Stimulated activated CD4-positive, alpha-beta T cell treated with anti-CD3 and anti-CD28 coated beads, Interleukin-12 subunit alpha, Interleukin-12 subunit beta, amount 100 ng/mL, for 4 hours (primary cell): ENCODE measurements around the gene CCDC63.
"Not testable (repeated sequence)": the region's sequence is repeated elsewhere in the genome, so short reads cannot be mapped to it uniquely, and the experiment has no call there.

Experiments
- DNase-seq: peaks from one replicate; pipeline ENCODE4 v3.0.0-alpha.2; 2020

Gene CCDC63

DNA sequence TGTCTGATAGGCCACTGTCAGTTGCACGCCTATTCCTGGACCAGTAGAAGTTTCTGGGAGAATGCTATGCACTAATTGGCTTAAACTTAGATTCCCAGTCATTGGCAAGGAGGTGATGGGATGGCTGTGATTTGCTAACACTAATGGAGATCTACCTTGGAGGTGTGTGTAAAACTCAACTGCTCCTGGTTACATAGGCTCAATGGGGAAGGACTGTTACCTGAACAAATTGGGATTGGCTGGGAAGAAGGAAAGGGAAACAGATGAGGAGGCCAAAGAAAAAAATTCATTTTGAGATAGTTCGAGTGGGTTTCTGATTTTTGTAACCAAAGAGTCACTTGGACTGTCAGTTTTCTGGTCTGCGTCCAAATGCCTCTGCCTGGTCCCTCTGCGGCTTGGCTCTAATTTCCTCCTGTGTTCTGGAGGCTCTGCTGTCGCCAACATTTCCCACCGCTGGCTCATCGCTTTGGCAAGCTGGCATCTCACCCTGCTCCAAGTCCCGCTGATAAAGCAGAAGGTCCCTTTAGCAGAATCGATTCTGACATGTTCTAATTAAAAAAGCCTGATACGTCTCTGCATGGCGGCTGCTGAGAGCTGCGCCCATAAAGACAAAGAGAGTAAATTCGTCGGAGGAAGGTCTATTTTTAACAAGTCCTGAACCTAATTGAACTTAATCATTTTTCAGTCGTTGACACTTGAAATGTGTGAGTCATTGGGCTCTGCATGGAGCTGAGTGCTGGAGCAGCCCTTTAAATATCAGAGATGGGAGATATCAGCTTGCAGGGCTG is 2.0 kb upstream of the CCDC63 start:
- no peak for DNase-seq

DNA sequence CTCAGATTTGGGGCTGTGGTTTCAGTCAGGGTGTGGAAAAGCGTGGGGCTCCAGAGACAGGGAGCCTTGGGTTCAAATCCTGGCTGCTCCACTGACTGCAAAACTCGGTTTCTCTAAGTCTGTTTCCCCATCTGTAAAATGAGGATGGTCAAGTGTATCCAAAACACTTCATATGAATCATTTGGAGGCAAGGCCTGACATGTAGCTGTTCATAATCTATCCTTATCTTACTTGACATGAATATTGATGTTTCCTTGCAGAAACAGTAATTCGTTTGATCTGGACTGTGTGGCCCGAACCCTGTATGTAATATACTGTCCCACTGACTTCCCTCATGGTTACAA is 1.5 kb upstream of the CCDC63 start:
- DNase-seq, result no peak

DNA sequence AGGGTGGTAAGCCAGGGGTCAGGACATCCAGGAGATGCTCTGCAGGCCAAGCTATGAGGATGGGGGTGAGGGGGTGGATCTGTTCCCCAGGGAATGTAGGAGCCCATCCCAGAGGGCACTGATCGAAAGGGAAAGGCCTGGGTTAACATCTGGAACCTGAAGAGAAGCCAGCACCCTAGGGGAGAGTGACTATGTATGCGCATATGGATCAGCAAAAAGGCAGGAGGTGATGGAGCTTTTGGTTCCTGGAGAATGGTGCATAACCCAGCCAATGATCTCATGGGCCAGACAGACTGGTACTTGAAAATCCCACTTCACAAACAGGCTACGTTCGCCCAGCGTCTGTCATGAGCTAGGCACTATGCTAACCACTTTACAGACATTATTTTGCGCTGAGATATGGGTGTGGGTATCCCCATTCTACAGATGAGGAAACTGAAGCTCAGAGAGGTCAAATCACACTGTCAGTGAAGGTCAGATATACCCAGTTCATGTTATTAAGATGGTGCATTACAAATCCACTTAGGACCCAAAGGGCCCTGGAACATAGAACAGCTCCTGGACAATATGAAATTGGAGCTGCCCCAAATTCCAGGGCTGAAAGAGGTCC is 1.6 kb downstream of the CCDC63 start:
- DNase-seq, result no peak

DNA sequence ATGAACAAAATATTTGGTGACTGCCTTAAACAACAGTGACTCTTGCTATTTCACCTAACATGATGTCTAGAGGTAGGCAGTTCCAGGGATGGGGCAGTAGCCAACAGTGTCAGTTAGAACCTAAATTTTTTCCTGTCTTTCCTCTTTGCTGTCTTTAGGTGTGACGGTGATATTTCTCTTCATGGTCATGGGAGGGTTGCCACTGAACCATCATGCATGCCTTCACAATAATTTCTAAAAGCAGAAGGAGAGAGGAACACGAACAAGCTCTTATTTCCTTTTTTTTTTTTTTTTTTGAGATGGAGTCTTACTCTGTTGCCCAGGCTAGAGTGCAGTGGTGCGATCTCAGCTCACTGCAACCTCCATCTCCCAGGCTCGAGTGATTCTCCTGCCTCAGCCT is 2.4 kb downstream of the CCDC63 start:
- no peak for DNase-seq

DNA sequence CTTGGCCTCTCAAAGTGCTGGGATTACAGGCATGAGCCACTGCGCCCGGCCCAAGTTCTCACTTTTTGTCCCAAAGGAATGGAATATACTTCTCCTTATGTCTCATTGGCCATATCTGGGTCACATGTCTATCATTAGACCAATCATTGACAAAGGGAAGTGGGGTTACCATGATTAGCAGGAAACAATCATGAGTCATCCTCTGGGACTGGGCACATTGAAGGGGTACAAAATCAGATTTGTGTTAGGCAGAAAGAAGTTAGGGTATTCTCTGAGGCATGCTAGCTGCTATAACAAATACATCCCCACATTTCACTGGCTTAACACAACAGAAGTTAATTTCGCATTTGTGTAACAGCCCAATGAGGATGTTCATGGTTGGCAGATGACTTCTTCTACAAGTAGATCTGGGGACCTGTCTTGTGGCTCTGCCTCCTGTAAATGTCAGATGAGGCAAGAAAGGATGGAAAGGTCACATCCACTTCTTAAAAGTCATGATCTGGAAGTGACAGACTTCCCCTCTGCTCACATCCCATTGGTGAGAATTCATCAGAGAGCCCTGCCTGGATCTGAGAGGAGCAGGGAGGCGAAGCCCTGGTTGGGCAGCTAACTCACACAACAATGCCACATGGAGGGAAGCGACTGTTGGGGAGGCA is 3.1 kb downstream of the CCDC63 start:
- no peak for DNase-seq

DNA sequence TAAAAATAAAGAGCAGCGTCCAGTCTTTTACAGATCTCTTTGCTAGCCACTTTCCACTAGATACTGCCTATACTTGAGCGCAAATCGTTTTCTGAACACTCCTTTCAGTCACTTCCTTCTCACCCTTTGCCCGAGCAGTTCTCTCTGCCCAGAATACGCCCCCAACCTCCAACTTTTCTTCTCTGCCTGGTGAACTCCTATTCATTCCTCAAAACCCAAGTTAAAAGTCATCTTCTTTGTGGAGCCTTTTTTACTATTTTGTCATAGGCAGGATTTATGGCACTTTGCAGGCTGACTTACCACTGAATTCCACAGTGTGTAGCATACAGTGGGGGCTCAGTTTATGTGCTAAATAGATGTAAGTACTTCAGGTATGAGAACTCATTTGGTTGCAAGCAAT is 4.0 kb downstream of the CCDC63 start:
- DNase-seq, result no peak

DNA sequence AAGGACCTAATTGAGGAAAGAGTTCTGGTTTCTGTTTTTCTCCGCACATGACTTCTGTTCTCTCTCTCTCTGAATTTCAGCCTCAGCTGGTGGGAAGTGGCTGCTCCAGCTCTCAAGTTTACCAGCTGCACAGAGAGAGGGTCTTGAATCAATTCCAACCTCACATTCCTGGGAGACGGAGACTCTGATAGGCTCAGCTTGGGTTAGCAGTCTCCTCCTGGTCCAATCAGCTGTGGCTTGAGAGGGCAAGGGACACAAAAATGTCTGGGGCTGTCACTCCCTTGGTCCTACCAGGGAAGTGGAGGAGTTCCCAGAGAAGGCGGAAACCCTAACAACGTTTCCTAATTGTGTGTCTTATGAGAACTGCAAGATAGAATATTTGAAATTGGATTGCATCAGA is 7.0 kb downstream of the CCDC63 start:
- no peak for DNase-seq

DNA sequence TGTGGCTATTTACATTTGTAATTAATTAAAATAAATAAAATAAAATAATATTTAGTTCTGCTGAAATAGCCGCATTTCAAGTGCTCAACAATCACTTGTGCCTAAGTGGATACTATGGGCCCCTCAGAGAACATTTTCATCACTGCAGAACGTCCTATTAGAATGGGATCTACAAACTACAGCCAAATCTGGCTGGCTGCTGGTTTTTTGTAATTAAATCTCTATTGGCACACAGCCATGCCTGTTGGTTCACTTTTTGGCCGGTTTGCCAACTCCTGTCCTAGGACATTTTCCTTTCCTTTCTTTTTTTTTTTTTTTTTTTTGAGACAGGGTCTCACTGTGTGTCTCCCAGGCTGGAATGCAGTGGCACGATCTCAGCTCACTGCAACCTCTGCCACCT is 9.8 kb downstream of the CCDC63 start:
- no peak for DNase-seq

DNA sequence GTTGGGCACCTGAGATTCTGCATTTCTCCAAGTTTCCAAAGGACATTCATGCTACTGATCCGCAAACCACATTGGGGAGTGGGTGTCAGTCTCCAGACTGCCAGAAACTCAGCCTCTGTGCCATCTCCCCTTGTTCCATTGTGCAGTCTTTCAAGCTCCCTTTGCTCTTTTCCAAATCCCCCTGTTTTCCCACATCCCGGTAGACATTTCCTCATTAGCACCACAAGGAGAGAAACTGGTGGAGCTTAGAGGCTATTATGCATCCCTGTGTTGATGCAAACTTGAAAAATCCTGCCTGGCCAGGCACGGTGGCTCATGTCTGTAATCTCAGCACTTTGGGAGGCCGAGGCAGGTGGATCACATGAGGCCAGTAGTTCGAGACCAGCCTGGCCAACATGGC is 10.7 kb downstream of the CCDC63 start:
- no peak for DNase-seq

DNA sequence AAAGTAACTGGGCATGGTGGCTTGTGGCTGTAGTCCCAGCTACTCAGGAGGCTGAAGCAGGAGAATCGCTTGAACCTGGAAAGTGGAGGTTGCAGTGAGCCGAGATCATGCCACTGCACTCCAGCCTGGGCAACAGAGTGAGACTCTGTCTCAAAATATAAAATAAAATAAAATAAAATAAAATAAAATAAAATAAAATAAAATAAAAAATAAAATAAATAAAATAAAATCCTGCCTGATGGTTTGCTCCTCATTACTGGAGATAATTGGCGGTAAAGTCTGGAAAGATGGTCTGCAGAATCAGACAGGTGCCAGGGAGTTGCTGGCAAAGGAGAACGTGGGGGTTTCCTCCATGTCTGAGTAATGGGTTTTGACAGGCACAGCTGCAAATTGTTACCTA is 11.2 kb downstream of the CCDC63 start:
- DNase-seq, result not testable (repeated sequence)

DNA sequence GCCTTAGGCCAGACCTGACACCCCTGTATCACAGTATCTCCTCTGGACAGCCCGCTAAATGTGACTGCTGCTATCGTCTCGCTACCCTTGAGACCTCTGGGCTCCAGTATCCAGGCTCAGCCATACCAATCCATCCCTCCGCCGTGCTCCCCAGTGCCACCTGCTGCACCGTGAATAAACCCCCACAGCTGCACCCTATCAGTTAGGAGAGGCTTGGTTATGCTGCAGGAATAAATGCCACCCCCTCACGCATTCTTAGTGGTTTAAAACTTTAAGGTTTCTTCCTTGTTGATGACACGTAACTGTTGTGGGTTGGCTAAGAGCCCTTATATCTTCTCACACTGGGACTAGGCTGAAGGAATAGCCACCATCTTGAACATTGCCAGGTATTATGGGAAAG is 12.1 kb downstream of the CCDC63 start:
- no peak for DNase-seq

DNA sequence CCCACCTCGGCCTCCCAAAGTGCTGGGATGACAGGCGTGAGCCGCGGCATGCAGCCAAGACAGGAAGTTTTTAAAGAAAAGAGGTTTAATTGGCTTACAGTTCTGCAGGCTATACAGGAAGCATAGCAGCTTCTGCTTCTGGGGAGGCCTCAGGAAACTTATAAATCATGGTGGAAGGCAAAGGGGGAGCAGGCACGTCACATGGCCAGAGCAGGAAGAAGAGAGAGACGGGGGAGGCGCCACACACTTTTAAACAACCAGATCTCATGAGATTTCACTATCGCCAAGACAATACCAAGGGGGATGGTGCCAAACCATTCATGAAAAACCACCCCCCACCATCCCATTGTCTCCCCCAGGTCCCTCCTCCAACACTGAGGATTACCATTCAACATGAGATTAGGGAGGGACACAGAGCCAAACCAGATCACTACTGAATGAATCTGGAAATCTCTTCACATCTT is 14.1 kb downstream of the CCDC63 start:
- no peak for DNase-seq

DNA sequence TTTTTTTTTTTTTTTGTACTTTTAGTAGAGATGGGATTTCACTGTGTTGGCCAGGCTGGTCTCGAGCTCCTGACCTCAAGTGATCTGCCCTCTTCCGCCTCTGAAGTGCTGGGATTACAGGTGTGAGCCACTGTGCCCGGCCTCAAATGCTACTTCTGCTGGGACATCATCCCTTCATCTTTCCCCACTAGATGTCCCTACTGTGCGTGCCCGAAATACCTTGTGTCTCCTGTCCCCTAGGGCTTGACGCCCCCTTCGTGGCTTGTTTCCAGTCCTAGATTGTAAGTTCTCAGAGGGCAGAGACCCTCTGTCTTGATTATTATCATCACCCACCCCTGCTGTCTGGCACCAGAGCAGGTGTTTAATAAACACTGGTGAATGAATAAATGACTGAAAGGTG is 14.9 kb downstream of the CCDC63 start:
- no peak for DNase-seq

DNA sequence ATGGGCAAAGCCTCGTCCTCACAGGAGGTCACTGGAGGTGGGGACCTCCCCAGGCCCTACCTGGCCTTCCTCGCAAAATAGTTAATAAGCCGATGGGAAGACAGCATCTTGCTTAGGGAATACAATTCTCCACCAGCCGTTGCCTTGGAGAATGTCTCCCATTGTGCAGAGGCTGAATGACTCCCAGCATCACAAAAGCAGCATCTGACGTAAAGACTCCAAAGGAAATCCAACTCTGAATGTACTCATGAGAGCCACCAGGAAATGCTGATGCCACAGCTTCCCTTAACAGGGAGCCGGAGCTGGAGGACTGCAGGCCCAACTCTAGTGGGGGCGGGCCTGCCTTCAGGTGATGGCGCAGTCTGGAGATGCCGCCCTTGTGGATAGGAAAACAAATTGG is 15.5 kb downstream of the CCDC63 start:
- no peak for DNase-seq

DNA sequence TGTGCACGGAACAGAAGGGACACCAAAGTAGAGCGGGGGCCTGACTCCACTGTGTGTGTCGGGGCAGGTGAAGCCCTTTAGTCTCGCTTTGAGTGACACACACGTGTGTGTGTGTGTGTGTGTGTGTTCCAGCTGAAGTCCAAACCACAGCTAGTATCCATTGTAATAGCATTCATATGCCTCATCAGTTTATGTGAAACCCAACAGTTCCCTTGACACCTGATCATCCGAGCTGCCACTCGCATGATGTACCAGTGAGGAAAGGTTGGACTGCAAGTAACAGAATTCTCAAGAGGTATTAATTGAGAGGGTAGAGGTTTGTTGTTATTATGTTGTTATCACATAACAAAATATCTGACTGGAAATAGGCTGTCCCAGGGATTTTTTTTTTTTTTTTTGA is 16.4 kb downstream of the CCDC63 start:
- DNase-seq, result no peak

DNA sequence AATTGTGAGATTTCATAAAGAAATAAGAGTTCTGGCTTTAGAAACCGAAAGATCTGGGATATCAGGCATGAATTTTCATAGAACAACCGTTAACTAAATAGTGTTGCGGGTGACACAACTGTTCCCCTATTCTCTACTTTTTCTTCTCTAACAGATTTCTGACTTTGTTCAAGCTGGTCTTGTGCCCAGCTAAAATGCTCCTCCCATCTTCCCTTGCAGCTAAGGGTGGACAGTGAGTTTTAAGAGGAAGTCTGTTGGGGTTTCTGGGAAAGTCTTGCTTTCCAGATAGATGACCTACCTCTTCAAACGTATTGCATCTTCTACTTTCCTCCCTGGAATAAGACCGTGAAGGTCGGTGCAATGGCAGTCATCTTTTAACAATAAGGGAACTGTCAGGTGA is 18.7 kb downstream of the CCDC63 start:
- DNase-seq, result no peak

DNA sequence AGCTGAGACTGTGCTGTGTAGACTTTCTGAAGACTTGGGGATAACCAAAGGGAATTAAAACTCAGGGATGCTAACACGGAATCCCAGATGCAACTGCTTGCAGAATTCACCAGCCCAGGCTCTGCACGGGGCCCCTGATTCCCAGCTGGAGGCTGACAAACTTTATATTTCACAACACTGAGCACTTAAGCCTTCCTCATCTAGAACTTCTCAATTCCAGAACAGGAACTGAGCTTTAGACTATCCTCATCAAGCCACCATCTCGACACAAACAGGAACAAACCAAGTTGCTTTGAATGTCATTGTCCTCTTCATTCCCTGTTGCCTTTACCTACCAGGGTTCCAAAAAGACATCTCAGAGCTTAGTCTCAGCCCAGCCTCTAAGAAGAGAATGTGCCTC is 22.2 kb downstream of the CCDC63 start:
- no peak for DNase-seq

DNA sequence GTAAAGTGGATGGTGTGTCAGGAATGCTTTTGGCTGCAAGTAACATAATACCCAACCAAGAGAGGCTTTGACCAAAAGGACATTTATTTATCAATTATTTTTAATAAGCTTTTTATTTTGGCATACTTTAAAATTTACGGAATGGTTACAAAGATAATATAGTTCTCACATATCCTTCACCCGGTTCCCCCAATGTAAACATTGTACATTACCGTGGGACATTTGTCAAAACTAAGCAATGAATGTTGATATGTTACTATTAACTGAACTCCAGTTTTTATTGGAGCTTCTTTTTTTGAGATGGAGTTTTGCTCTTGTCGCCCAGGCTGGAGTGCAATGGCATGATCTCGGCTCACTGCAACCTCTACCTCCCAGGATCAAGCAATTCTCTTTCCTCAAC is 23.0 kb downstream of the CCDC63 start:
- no peak for DNase-seq

DNA sequence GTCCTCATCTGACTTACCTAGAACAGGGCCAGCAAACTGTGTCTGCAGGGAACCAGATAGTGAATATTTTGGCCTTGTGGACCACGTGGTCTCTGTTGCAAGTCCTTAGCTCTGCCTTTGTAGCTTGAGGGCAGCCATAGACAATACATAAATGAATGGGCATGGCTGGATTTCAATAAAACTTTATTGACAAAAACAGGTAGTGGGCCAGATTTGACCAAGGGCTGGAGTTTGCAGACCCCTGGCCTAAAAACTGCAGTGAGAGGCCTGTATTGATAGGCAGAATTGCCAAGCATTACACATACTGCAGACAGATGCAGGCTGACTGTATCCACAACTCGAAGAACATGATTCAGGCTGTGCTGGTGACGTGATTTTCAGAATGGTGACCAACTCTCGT is 25.3 kb downstream of the CCDC63 start:
- no peak for DNase-seq

DNA sequence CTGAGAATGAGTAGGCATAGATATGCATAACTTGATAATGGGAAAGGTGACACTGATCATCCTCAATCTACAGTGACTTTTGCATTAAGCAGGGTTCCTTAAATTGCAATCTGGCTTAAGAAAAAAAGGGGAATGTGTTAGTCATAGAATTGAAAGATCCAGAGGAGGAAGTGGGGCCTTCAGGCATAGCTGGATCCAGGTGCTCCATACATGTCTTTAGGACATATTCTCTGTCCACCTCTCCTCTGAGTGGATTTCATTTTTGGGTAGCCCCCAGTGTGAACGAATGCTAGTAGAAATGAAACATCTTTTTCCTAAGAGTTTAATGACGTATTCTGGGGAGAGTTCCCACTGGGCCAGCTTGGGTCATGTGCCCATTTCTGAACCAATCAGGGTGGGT is 27.6 kb downstream of the CCDC63 start:
- DNase-seq, result no peak

DNA sequence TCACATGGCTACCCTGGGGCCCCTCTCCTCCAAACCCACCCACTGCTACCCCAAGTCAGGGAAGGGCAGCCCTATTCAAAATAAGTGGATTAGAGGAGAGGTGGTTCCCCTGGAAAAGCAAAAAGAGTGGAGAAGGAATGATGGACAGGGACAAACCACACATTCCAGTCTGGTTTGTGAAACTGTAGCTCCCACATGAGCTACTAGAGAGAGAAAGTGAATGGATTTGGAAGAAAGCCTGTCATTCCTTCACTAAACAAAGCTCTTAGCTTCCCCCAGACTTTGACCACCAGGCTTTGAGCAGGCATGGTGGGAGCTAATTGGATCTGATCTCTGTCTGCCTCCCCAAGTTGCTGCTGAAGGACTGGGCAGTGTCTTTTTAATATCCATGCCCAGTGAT is 28.0 kb downstream of the CCDC63 start:
- DNase-seq, result no peak

DNA sequence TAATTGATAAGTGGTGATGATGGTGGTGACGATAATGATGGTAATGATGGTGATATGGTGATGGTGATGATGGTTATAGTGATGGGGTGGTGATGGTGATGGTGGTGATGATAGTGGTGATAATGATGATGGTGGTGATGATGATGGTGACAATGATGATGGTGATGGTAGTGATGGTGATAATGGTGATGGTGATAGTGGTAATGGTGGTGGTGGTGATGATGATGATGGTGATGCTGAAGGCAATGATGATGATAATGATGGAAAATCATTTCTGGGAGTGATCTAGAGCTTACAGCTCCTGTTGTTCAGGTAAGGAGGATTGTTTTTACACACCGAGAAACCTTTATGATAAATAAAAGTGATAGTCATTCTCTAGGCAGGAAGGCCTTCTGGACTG is 33.9 kb downstream of the CCDC63 start:
- no peak for DNase-seq

DNA sequence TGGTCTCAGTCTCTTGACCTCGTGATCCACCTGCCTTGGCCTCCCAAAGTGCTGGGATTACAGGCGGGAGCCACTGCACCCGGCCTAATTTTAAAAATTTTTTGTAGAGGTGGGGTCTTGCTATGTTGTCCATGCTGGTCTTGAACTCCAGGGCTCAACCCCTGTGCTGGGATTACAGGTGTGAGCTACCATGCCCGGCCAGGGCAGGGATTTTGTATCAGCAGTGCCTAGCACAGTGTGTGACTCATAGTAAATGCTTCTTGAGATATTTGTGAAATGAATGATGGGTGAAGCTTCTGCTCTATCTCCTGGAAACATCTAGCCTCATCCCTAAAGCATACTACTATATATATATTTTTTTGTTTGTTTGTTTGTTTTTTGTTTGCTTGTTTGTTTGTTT is 36.5 kb downstream of the CCDC63 start:
- DNase-seq, result no peak

DNA sequence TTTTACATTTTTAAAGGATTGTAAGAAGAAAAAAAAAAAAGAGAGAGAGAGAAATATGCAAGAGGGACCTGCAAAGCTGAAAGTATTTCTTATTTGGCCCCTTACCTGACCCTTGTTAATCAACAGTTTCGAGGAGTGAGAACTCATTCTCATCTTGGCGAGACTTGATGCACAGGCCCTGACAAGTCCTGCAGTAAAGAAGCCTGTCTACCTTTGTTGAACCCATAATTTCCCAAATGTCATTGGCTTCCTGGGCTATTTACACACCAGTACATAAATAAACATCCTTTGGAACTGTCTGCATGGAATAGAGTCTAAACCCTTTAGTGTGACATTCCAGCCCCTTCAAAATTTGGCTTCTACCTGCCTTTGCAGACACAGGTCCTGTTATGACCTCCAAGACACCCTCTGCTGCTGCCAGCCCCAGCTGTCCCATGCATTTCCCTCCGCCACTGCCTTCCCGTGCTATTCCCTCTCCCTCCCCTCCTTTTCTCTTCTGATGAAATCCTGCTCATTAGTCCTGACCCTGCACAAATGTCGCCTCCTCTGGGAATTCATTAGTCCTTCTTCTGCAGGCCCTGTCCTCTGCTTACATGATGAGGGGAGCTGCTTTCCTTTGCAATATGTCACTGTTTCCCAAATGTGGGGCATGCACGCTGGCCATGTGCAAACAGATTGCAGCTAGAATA is 38.5 kb downstream of the CCDC63 start:
- DNase-seq, result no peak
